Fibroblast of skin of scalp (primary cell): ENCODE results near the gene CCDC86.
A peak's percentile ranks its signal among the peaks of the same experiment; 100 is the strongest.

Source experiments
- DNase-seq: peaks from one replicate; pipeline ENCODE4 v3.0.0-alpha.2; 2013

Gene CCDC86

GRCh38 chr11:60899046-60899936, 57.4 kb downstream of the CCDC86 start:
- peak; percentile 64 for DNase-seq

GRCh38 chr11:60899977-60900376, 58.1 kb downstream of the CCDC86 start:
- no peak for DNase-seq
